HFFc6 (cell line): ENCODE measurements around the gene INSYN1. TPM values are rescaled to one million over a fixed set of nuclear protein-coding genes. Genes with fewer than 3 reads are reported as not detected.

Experiments used
- DNase-seq: peaks from one replicate; pipeline ENCODE4 v3.0.0-alpha.2; 2018
- H3K27ac Mint-ChIP-seq: 2 replicates; pipeline ENCODE4 v1.8.0; 2020; ENCODE audit warnings: mild to moderate bottlenecking, mixed read lengths
- H3K27me3 Mint-ChIP-seq: 2 replicates; pipeline ENCODE4 v1.8.0; 2021; ENCODE audit warnings: mild to moderate bottlenecking, moderate library complexity, mixed read lengths; ENCODE audit not compliant: insufficient read depth
- H3K36me3 Mint-ChIP-seq: 2 replicates; pipeline ENCODE4 v1.8.0; 2021; ENCODE audit warnings: low read depth, mixed read lengths
- H3K4me1 Mint-ChIP-seq: 2 replicates; pipeline ENCODE4 v1.8.0; 2020; ENCODE audit warnings: low read depth, mixed read lengths
- H3K4me3 Mint-ChIP-seq: 2 replicates; pipeline ENCODE4 v1.8.0; 2020; ENCODE audit warnings: mild to moderate bottlenecking, moderate library complexity, mixed read lengths
- H3K9me3 Mint-ChIP-seq: 2 replicates; pipeline ENCODE4 v1.8.0; 2020; ENCODE audit warnings: mild to moderate bottlenecking, mixed read lengths
- total RNA-seq, 6 experiments: library from RNA; stranded (reverse); fragmentation: NEBNext Ultra II Directional; extraction: Animal tissue kit (Norgen Biotek cat#: 25700); gene quantifications; 2 replicates in 1 of 6; 3 replicates in 5 of 6; pipeline ENCODE4 v1.2.3, GENCODE V29; 2021
- TF ChIP-seq, protein P1 (sequence below): fragments of 200-600 bp; sonication (generic); IDR thresholded peaks from 2 replicates; pipeline ENCODE4 v1.5.0; 2021; ENCODE audit warnings: antibody characterized with exemption, mild to moderate bottlenecking

INSYN1 gene
- total RNA-seq, 6 experiments from 2014 or later, result 0.15 to 1.3 (median 0.28) TPM

DNA sequence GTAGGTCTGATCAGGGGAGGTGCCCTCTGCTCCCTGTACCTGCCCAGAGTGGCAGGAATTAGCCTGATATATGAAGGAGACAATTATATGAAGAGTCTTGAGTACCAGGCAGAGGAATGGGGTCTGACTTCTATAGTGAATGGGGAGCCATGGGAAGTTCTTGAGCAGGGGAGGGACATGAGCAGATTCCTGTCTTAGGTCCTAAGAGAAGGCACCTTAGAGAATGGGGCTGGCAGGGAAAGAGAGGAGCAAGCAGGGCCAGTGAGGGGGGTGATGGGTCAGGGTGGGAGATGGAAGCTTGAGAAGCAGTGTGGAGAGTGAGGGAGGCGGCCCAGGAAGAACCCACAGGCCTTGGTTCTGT is 56.5 kb downstream of the INSYN1 start:
- Mint-ChIP-seq H3K36me3 (peaks cover 9% of the 10 kb centered on the region), H3K27ac (peak overlapping the region; percentile 95), H3K4me3 (peak overlapping the region; percentile 70), H3K27me3 (peaks cover 5% of the 10 kb centered on the region), H3K9me3 (no peaks in the 10 kb centered on the region), H3K4me1 (peaks cover 79% of the 10 kb centered on the region)
- TF ChIP-seq, protein P1, sequence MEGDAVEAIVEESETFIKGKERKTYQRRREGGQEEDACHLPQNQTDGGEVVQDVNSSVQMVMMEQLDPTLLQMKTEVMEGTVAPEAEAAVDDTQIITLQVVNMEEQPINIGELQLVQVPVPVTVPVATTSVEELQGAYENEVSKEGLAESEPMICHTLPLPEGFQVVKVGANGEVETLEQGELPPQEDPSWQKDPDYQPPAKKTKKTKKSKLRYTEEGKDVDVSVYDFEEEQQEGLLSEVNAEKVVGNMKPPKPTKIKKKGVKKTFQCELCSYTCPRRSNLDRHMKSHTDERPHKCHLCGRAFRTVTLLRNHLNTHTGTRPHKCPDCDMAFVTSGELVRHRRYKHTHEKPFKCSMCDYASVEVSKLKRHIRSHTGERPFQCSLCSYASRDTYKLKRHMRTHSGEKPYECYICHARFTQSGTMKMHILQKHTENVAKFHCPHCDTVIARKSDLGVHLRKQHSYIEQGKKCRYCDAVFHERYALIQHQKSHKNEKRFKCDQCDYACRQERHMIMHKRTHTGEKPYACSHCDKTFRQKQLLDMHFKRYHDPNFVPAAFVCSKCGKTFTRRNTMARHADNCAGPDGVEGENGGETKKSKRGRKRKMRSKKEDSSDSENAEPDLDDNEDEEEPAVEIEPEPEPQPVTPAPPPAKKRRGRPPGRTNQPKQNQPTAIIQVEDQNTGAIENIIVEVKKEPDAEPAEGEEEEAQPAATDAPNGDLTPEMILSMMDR, result no peak
- no peak for DNase-seq

DNA sequence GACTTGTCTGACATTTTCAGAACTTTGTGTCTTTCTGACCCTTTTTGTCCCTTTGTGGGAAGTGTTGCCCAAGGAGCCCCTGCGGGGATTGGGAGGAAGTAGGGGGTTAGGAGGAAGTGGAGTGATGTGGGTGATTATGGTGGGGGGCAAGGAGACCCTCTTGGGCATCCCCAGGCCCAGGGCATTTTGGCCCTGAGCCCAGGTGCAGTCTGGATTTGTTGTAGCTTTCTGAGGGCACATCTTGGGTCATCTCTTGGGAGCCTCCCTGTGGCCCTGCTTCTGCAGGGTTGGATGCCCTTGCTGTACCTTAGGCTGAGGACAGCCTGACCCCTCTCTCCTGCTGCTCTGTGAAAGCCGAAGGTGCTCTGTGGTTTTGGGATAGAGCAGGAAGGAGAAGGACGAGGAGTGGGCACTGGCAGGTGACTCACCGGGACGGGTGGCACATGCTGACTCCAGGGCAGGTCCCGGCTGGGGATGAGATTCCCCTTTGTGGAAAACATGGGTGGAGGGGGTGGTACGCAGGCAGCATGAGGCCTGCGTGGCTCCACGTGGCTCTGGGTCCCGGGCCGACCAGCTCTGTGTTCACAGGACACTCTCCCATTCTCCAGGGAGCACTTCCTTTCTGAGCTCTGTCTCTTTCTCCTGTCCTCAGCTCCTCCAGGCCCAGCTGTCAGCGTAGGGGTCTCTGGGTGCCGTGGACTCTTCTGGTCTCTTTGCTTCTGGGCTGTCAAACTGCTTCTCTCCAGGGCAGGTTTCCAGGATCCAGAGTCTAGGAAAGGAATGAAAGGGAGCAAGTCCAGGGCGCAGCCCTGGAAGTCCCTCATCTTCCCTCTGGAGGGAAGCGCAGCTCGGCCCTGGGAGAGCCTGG is 57.1 kb downstream of the INSYN1 start:
- Mint-ChIP-seq H3K9me3 (no peaks in the 10 kb centered on the region), H3K4me1 (peaks cover 75% of the 10 kb centered on the region), H3K27me3 (peaks cover 3% of the 10 kb centered on the region), H3K4me3 (peak overlapping the region; percentile 70), H3K27ac (peak overlapping the region; percentile 95), H3K36me3 (peaks cover 9% of the 10 kb centered on the region)
- TF ChIP-seq, protein P1, result no peak
- no peak for DNase-seq

DNA sequence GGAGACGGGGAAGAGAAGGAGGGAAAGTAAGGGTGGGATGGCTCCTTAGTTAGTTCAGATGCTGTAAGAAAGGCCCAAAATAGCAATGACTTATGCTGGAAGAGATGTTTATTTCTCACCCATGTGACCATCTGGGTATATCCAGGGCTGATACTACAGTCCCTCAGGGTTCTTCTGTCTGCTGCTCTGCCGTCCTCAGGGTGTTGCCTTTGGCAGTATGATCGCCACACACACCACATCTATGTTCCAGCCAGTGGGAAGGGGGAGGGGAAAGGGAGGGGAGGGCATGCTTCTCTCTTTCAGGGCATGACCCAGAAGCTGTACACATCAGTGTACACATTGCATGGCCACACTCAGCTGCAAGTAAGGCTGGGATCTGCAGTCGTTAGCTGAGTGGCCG is 58.7 kb downstream of the INSYN1 start:
- H3K27ac Mint-ChIP-seq, result peak overlapping the region; percentile 49

DNA sequence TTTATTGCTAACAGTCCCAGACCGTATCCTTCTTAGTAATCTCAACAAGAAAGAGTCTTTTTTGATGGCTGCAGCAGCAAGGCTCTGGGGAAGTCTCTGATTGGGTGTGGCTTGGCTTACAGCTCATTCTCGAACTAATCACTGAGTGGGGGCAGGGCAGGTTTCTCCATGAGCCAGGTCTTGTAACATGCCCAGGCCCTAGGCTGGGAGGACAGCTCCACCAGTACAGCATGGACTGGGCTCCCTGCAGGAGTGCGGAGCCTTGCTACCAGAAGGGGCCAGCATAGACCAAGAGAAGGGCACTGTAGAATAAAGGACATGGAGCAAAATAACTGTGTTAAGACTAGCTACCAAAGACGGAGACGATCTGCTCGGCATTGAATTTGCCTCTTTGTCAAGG is 61.8 kb downstream of the INSYN1 start:
- H3K4me3 Mint-ChIP-seq, result no peak overlapping the region
- peaks cover 38% of the 10 kb centered on the region for H3K4me1 Mint-ChIP-seq
- peaks cover 3% of the 10 kb centered on the region; the same call in 1 of the 2 replicates for H3K36me3 Mint-ChIP-seq
- no peaks in the 10 kb centered on the region for H3K9me3 Mint-ChIP-seq
- peak; percentile 65 for DNase-seq
- H3K27ac Mint-ChIP-seq, result no peak overlapping the region
- H3K27me3 Mint-ChIP-seq, result peaks cover 2% of the 10 kb centered on the region
- TF ChIP-seq, protein P1, result peak; percentile 23; the same call in 1 of the 2 replicates

More for the DNA sequence above, 58.7 kb downstream of the INSYN1 start:
- H3K4me1 Mint-ChIP-seq, result peaks cover 65% of the 10 kb centered on the region
- no peak for DNase-seq
- no peak overlapping the region for H3K4me3 Mint-ChIP-seq
- H3K9me3 Mint-ChIP-seq, result no peaks in the 10 kb centered on the region
- TF ChIP-seq, protein P1, result no peak
- peaks cover 3% of the 10 kb centered on the region; the same call in 1 of the 2 replicates for H3K36me3 Mint-ChIP-seq
- peaks cover 3% of the 10 kb centered on the region for H3K27me3 Mint-ChIP-seq

- no peaks in the 10 kb centered on the region for H3K27me3 Mint-ChIP-seq
- DNase-seq, result no peak
- peaks cover 13% of the 10 kb centered on the region for H3K4me1 Mint-ChIP-seq
- H3K27ac Mint-ChIP-seq, result no peak overlapping the region
- H3K9me3 Mint-ChIP-seq, result no peaks in the 10 kb centered on the region
- TF ChIP-seq, protein P1, result no peak
- no peaks in the 10 kb centered on the region; the same call in 1 of the 2 replicates for H3K36me3 Mint-ChIP-seq
- H3K4me3 Mint-ChIP-seq, result peak overlapping the region; percentile 47
Observed at GRCh38 chr15:73688455-73688854, 64.7 kb downstream of the INSYN1 start.
